Measurements from ENCODE around the gene NEUROG1.
"Not testable (repeated sequence)": the region's sequence is repeated elsewhere in the genome, so short reads cannot be mapped to it uniquely, and the experiment has no call there.

The NEUROG1 gene

DNA sequence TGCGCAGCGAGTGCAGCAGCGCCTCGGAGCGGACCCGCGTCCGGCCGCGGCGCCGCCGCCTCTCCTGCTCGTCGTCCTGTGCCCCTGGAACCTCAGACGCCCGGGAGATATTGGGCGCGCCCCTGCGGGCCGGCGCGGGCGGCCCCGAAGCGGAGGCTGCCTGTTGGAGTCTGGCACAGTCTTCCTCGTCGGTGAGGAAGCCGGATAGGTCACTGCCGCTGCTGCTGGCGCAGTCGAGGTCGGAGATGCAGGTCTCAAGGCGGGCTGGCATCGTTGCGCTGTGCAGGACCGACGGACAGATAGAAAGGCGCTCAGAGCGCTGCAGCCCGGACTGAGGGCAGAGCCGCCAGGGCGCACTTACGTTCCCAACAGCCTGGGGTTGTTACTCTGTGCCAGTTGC, 344 bp downstream of the NEUROG1 start:
- no peak for TF ChIP-seq ZNF274 (IDR thresholded peaks at IDR 0.05; ENCODE audit: low read depth, low read length)
- H3K4me3 ChIP-seq (ENCODE audit: low read length): no peak overlapping the region

DNA sequence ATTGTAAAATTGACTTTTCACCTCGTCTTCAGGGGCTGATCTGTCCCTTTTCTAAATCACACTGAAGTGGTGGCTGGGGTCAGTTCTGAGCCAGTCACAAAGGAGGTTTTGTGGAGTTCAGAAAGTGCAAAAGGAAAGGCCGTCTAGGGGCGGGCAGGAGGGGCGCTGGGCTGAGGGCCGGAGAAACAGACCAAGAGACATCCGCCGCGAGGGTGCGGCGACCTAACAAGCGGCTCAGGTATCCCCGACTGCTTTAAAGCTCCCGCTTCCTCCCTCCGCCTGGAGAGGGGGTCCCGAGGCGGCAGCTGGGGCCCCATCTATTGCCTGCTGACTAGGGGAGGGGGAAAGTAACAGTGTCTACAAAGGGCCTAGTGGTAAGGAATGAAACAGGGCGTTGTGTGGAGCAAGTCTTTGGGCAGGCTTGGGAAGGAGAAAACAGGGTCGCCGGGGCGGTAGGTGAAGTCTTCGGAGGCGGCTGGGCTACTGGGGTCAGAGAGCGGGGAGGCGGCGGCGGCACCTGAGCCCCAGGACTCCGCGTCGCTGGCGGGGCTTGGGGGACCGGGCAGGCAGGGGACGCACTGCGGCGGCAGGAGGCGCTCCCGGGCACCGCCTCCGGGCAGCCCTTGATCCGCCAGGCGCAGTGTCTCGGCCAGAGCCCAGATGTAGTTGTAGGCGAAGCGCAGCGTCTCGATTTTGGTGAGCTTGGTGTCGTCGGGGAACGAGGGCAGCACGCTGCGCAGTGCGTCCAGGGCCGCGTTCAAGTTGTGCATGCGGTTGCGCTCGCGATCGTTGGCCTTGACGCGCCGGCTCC, 950 bp downstream of the NEUROG1 start:
- H3K4me3 ChIP-seq (ENCODE audit: low read length): no peak overlapping the region
- no peak for TF ChIP-seq ZNF274 (IDR thresholded peaks at IDR 0.05; ENCODE audit: low read depth, low read length)

DNA sequence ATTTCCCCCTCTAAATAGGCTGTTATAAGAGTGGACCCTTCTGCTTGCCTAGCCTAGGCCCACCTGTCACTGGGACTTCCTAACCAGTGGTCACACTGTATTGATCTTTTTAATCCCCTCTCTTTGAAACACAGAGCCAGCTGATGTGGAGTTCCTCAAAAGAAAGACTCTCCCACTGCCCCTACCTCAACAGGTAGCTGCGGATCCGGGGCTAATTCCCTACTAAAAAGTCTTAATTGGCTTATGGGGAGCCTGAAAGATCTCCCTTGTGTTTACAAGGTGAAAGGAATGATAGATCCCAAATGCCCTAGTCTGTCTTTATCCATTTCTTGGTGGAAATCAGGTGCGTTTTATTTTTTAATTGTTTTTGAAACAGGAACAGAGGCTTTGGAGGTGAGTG, 2.0 kb downstream of the NEUROG1 start:
- TF ChIP-seq ZNF274 (IDR thresholded peaks at IDR 0.05; ENCODE audit: low read depth, low read length): no peak
- no peak overlapping the region for H3K4me3 ChIP-seq (ENCODE audit: low read length)

DNA sequence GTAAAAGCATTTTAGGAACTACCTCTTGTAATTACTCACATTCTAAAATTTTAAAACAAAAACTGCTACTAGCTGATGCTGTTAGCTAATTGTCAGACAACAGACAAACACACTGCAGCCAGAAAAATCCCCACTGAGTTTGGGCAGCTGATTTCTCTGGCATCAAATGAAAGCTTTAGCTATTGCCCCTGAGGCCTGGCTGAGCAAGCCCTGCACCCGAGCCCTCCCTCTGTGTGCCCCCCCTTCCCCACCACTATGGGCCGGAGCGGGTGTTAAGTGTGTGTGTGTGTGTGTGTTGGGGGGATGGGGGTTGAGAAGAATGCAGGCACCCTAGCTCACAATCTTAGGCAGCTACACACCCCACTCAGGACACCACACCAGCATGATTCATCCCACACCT, 2.4 kb downstream of the NEUROG1 start:
- no peak overlapping the region for H3K4me3 ChIP-seq (ENCODE audit: low read length)
- TF ChIP-seq ZNF274 (IDR thresholded peaks at IDR 0.05; ENCODE audit: low read depth, low read length): no peak

DNA sequence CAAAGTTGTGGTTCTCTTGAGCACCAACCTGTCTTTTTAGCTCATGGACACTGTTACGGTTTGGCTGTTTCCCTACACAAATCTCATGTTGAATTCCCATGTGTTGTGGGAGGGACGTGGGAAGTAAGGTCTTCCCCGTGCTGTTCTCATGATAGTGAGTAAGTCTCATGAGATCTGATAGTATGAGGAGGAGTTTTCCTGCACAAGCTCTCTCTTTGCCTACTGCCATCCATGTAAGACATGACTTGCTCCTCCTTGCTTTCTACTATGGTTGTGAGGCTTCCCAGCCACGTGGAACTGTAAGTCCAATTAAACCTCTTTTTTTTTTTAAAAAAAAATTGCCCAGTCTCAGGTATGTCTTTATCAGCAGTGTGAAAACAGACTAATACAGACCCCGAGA, 6.2 kb downstream of the NEUROG1 start:
- not testable (repeated sequence) for H3K4me3 ChIP-seq (ENCODE audit: low read length)

DNA sequence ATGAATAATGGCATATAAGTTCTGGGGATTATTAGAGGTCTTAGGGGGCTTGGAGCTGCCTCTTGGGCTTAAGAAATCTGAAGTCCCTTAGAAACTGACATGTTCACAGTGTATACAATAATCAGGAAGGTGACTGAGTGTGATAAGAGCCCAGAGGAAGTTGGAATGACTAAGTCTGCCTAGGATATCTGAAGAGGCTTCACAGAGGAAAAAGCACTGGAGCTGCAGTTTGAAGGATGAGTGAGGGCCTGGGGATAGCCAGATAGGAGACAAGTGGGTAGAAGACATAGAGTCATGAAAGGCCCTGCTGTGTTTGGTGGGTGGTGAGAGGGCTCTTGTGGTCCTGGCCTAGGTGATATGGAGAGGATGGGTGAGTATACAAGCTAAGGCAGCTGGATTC, 8.8 kb downstream of the NEUROG1 start:
- no peak overlapping the region for H3K4me3 ChIP-seq (ENCODE audit: low read length)
- TF ChIP-seq ZNF274 (IDR thresholded peaks at IDR 0.05; ENCODE audit: low read depth, low read length): no peak

DNA sequence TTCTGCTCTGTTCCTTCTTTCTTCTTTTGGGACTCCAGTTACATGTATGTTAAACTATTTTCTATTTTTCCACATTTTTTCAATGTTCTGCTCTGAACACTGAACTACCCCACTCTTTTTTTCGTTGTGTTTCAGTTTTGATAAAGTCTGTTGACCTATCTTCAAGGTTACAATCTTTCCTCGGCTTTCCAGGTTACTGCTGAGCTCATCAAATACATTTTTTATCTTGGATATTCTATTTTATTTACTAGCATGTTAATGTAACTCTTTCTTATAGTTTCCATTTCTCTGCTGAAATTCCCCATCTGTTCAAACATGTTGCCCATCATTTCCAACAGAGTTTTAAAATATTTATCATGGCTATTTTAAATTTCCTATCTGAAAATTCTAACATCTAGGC, 13.8 kb downstream of the NEUROG1 start:
- H3K4me3 ChIP-seq (ENCODE audit: low read length): no peak overlapping the region
- no peak for TF ChIP-seq ZNF274 (IDR thresholded peaks at IDR 0.05; ENCODE audit: low read depth, low read length)

DNA sequence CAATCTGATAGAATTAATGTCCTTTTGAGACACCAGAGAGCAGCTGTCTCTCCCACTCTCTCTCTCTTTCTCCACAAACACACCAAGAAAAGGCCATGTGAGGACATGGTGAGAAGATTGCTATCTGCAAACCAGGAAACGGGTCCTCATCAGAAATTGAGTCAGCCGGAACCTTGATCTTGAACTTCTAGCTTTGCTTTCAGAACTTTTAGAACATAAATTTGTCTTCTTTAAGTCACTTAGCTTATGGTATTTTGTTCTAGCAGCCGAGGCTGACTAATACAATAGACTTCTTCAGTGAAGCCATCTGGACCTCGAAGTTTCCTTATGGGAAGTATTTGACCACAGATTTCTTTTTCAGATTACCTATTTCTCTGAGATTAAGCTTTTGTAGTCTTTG, 18.1 kb downstream of the NEUROG1 start:
- no peak overlapping the region for H3K4me3 ChIP-seq (ENCODE audit: low read length)
- no peak for TF ChIP-seq ZNF274 (IDR thresholded peaks at IDR 0.05; ENCODE audit: low read depth, low read length)

DNA sequence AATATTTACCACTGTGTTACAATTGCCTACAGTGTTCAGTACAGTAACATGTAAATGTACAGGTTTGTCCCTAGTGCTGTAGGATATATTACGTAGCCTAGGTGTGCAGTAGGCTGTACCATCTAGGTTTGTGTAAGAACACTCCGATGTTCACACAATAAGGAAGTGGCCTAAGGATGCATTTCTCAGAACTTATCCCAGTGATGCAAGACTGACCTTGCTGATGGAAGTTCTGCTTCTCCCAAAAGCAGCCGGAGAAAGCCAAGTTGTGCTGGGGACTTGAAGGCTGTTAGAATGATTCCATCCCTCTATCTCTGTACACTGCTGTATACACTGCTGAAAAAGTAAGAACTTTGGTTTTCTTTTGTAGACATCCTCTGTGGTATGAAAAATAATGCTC, 21.6 kb downstream of the NEUROG1 start:
- no peak for TF ChIP-seq ZNF274 (IDR thresholded peaks at IDR 0.05; ENCODE audit: low read depth, low read length)
- H3K4me3 ChIP-seq (ENCODE audit: low read length): no peak overlapping the region

DNA sequence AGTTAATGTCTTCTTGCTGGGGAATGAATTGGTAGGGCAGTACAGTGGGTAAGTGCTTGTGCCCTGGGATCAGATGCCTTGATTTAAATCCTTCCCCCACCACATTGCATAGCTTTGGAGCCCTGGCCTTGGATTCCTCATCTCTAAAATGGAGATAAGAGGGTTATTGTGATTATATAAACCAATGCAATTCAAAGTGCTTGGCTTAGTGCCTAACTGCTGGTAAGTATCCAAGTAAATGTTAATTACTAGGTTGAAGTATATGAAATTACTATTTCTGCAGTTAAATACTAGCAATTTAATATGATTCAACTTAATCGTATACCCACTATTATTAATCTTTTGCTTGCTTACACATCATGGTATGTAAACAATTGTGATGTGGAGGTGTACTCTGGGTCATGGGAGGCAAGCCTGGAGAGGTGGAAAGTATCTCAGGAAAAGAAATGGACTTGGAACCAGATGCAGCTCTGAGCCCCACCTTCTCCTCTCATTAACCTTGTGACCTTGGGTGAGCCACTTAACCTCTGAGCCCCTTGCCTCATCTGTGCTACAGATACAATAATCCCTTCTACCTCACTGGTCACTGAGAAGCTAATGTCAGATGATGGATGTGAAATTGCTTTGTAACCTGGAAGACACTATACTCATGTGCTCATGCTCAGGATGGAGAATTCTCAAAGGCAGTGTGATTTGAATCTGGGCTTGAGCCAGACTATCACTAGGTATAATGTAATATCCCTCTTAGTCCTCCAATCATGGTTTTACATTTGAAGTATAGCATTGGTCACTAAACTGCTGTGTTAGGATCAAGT, 23.8 kb downstream of the NEUROG1 start:
- TF ChIP-seq ZNF274 (IDR thresholded peaks at IDR 0.05; ENCODE audit: low read depth, low read length): no peak
- H3K4me3 ChIP-seq (ENCODE audit: low read length): no peak overlapping the region

DNA sequence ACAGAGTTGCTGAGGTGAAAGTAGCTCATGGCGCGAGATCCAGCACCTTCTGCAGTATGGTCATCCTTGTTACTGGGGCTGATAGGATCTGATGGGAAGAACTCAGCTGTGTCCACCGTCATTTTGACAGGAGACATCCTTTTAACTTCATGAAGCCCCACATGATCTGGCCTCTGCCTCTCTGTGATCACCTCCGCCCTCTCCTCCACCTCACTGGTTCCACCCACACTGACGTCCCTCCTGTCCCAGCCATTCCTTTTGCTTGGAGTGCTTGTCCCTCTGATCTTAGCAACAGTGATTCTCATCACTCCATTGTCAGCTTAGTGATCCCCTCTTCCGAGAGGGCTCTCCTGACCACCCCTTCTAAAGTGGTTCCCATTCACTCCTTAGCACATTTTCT, 25.8 kb downstream of the NEUROG1 start:
- TF ChIP-seq ZNF274 (IDR thresholded peaks at IDR 0.05; ENCODE audit: low read depth, low read length): no peak

DNA sequence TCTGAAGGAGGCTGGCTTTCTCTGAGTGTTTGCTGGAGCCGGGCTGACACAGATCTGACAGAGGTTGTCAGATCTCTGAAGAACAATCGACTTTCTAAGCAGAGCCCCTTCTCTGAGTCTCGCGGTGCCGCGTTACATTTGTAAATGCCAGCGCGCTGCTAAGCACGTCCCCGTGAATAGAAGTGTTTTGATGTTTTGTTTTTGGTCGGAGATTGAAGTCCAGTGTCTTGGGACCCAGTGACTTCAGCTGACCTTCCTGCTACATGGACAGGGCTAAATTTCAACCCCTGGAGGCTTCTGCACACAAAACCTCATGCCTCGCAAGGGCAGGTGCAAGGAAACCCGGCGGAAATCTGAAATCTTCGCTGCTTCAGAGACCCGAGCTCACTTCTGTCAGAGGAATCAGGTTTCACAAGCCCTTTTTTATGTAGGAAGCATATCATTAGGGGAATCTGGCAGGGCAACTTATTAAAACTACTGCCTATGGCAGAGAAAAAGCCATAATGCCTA, 27.2 kb downstream of the NEUROG1 start:
- TF ChIP-seq ZNF274 (IDR thresholded peaks at IDR 0.05; ENCODE audit: low read depth, low read length): no peak
- no peak overlapping the region for H3K4me3 ChIP-seq (ENCODE audit: low read length)

More for the DNA sequence above, 25.8 kb downstream of the NEUROG1 start:
- no peak overlapping the region for H3K4me3 ChIP-seq (ENCODE audit: low read length)

DNA sequence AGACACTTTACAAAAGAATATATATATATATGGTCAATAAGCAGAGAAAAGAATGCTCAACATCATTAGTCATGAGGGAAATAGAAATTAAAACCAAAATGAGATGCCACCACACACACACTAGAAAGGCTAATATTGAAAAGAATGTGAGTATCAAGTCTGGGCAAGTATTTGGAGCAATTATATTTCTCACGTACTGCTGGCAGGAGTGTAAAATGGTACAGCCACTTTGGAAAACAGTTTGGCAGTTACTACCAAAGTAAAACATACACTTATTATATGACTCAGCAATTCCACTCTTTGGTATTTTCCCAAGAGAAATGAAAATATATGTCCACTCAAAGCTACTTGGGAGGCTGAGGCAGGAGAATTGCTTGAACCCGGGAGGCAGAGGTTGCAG, 29.8 kb downstream of the NEUROG1 start:
- no peak for TF ChIP-seq ZNF274 (IDR thresholded peaks at IDR 0.05; ENCODE audit: low read depth, low read length)
- no peak overlapping the region for H3K4me3 ChIP-seq (ENCODE audit: low read length)

DNA sequence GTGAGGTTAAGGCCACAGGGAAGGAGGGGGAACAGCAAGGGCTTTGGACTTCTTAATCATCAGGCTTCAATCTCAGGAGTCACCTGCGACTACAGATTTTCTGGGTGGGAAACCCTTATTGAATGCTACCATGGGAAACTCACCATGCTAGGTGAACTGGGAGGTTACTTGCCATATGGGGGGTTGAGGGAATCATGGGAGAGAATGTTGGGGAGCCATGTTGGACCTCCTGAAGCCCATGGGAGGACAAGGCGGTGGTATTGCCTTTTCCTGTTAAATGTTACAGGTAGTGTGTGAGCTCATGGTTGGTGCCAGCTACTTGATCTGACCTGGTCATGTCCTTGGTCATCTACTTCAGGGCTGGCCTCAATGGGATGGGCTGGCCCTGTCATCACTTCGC, 31.4 kb downstream of the NEUROG1 start:
- H3K4me3 ChIP-seq (ENCODE audit: low read length): no peak overlapping the region
- TF ChIP-seq ZNF274 (IDR thresholded peaks at IDR 0.05; ENCODE audit: low read depth, low read length): no peak

DNA sequence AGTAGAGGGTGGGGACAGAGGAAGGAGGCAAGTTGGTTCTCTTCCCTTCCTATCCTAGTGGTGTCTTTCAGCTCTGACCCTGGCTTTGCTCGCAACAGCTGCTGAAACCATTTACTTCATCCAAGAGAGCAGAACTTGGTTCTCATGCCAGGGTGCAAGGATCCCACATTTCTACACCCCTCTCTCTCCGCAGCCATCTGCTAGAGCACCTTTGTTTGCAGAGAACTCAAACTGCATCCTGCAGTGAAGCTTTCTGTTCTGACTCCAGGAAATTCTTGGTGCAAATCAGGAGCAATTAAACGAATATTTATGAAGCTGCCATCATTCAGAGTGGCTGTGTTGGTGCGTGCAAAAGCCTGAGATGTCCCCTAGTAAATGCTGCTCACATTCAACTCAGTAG, 31.9 kb downstream of the NEUROG1 start:
- H3K4me3 ChIP-seq (ENCODE audit: low read length): no peak overlapping the region
- no peak for TF ChIP-seq ZNF274 (IDR thresholded peaks at IDR 0.05; ENCODE audit: low read depth, low read length)
